HG03135 (cell line): ENCODE data around the gene ANKRD6.

Experiments
- ATAC-seq: cut with Tn5 transposase; IDR thresholded peaks from one replicate; pipeline ENCODE4 v1.9.1; 2021; ENCODE audit warnings: mild to moderate bottlenecking, moderate library complexity; ENCODE audit not compliant: unreplicated experiment

Gene ANKRD6

DNA sequence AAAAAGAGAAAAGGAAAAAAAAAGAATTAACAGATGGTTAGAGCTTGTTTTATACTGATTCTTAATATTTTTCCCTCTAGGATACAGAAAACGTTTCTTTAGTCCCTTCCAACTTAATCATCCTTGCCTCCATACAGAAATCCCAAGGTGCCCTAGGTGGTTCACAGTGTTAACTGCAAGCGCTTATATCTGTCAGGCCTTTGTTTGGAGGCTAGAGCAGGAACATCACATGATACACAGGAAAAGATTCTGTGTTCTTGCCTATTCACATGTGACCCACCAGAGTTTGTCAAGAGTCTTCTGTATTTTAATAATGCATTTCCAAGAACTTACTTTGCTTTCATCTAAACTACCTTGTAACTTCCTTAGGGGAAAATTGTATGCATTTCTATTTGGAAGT is 31.3 kb downstream of the ANKRD6 start:
- no peak for ATAC-seq

DNA sequence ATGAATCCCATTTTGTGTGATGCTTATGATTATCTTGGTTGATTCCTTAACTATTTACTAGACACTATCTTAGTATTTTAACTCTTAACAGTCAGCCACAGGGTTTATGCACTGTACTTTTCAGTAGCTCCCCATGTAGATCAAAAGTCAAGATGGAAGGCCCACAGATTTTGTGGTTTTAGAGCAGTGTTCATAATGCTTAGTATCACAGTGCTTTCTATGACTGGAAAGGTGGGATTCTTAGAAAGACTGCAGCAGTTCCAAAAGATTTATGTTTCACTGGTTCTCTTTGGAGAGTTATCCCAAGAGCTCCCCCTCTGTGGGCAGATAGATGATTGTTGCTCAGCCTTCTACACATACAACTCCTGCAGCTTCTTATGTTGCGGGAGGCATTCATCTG is 34.5 kb downstream of the ANKRD6 start:
- no peak for ATAC-seq

DNA sequence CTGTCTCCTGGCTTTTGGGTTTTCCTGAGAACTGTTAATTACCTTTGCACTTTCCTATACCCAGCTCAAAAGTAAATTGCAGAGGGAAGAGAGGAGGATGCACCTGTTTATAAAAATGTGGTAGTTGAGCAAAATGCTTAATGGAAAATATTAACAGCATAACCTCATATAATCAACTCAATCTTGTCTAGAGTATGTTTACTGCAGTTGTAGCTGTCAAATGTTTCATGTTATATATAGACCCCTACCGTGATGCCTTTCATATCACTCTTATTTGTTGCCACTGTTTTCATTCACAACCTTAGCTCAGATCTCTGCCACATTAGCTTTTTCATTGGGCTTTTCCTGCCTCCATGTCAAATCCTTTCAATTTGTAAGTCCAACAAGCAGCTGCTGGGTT is 36.0 kb downstream of the ANKRD6 start:
- ATAC-seq = no peak

DNA sequence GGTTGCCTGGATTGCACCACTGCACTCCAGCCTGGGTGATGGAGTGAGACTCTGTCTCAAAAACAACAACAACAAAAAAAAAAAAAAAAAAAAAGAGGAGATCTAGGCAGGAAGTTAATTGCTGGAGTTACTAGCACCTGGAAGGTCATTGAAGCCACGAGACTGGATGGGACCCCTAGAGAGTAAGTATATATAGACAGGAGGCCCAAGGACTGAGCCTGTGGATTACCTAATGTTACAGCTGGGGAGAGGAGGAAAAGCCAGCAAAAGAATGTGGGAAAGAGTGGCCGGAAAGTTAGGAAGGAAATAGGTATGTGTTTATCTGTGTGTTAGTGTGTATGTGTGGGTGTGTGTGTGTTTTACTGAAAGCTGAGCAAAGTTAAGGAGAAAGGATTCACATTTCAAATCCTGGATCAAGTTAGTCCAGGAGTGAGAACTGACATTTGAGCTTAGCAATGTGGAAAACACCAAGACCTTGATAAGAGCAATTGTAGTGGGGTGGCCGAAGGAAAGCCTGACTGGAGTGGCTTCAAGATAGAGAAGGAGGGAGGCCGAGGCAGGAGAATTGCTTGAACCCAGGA is 38.4 kb downstream of the ANKRD6 start:
- ATAC-seq = no peak

DNA sequence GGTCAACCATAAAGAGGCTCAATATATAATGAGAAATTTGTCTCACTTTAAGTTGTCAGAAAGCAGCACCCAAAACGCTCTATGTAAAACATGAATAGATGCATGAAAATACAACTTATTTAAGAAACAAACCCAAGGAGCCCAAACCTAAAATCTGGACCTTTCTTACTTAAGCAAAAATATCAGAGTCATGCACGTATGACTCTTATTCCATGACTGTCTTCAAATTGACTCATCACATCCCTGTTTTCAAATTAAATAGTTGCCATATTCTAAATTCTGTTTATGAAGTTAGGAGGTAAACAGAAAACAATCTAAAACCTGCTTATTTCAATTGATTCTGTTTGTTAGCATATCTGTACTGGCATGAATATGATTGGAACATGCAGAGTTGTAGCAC is 42.1 kb downstream of the ANKRD6 start:
- no peak for ATAC-seq

DNA sequence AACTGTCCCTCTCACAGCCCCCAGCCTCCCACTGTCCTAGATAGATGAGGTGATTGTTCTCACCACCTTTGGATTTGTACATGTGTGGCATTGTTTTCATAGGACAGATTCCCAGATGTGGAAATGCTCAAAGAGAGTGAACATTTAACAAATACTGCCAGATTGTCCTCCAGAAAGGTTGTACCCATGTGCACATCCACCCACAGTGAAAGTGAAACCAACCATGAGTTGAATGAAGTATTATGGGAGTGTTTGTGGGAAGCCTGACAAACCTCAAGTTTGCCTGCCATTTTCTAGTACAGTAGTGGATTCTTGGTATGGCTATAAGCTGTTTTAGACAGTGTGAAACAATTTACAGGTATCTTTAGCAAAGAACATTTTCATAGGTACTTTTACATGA is 42.7 kb downstream of the ANKRD6 start:
- ATAC-seq = no peak

DNA sequence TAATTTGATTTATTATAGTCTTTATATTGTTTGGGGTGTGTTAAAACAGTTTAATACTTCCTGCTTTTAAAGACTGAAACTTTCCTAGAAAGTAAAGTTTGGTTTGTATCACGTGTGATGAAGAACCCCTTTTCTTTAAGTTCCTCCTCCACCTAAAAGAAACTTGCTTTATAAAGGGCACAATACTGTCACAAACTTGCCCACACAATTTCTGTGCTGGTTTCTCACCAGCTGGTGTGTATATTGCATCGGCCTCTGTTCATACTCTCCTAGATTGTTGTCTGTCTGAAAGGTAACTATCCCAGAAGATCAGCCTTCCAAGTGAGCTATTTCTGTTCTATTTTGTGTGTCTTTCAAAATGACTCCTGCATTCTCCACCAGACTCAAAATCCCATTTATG is 46.9 kb downstream of the ANKRD6 start:
- ATAC-seq = no peak

DNA sequence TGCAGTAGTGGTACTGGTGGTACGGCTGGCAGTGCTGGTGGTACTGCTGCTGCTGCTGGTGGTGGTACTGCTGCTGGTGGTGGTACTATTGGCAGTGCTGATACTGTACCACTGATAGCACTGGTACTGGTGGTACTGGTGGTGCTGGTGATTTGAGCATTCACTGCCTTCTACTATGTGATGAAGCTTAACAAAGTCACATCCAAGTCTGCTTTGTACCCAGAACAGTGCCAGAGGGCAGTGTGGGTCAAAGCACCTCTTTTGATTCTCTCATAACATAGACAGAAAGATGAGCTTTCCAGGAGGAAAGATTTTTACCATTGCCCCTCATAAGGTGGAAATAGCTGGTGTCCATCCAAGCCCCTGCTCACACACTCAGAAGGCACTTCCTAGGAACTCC is 48.7 kb downstream of the ANKRD6 start:
- ATAC-seq = no peak

DNA sequence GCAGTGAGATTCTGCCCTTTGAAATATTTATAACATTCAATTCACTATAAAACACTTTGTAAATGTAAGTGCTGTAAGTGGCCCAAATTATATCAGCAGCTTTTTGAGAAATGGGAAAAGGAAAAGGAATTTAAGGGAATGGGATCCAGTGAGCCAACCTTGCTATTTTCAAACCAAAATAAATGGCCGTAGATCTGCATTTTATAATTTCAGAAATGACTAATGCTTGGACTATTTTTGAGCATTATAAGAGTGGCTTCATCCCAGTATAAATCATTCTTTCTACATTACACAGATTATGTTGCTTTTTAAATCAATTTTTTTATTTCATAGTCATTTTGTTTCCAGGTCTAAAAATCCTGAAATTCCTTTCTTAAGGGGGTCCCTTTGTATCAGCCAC is 49.2 kb downstream of the ANKRD6 start:
- ATAC-seq = no peak

DNA sequence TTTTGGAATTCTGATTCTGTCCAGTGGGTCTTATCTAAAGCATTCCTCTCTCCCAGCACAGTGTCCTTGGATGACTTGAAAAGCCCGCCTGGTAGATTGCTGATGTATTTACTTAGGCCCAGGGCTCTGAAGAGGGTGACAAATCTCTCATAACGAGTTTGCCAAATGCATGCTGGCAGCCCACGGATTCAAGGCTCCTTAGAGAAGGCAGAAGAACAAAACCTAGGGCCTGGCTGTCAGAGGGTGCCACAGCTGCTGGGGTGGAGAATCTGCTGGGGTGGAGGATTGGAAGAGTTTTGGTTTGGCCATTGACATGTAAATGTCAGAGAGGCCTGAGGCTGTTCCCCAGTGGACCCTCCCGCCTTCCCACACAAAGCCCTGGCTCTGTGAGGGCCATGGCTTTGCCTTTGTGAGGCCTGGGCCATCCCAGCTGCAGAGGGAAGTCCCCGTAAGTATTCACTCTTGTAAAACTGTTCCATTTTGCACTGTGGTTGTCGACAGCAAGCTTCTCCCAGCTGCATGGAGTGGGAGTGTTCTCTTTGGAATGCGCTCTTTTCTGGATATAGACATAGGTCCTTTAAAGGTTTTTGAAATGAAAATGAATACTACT is 50.3 kb downstream of the ANKRD6 start:
- no peak for ATAC-seq

DNA sequence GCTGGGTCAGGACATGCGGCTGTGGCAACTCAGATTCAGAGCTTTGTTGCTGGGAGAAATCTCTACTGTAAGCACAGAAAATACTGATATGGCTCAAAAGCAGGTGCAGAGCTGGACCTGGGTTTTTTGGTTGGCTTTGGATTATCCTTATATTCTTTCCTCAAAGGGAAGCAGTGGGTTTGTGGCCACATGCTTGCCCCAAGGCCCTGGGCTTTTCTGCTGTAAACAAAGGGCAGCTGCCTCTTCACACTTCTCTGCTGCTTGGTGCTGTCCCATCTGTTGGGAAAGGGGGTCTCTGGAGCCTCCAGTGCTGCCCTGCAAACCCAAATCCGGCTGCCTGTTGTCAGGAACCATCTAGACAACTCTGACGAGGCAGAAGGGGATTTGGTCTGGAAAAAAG is 52.4 kb downstream of the ANKRD6 start:
- ATAC-seq = no peak

DNA sequence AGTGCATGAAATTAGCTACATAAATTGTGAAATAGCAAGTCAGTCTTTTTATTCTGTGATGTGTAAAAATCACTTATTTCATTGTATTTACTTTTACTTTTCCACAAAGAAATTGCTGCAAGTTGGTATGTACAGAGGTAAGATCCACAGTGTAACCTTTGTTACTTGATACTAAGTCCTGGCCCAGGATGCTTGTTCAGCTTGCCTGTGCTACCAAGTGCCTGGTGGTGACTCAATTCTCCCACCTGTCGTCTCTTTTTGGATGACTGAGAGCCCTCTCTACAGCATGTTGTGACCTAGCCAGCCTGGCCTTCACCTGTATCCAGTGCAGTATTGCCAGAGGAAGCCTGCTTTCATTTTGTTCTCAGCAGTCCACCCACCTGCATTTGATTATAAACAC is 54.9 kb downstream of the ANKRD6 start:
- no peak for ATAC-seq

DNA sequence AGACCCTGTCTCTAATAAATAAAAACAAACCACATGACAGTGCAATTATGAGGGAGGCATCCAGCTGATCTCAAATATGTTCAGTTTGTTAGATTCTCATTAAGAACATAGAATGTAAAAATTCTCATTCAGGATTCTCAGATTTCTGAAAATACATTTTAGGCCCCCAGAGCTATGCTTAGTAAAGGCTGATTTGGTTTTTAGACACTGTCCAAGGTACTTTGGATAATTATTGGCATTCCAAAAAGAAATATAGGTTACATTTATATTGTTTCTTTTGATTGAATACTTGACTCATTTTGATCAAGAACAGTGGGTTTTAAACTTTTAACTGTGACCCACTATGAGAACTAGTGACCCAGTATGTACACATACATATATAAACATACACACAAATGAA is 55.5 kb downstream of the ANKRD6 start:
- ATAC-seq = no peak

DNA sequence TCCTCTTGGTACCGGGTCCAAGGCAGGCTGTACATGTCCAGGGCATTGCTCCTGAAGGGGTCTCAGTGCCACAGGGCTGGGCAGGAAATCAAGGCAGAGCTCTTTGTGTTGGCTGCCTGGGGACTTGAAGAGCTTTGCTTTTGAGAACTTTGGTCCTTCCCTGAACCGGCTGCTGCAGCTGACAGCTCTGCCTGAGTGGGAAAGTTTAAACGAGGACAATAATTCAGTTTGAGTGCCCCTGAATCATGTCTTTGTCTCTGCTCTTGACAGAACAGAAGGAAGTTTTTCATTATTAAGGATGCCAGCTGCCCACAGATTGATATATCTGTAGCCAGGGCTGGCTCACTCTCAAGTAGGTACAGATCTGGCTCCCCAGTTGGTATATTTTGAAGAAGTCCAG is 56.1 kb downstream of the ANKRD6 start:
- ATAC-seq = no peak

DNA sequence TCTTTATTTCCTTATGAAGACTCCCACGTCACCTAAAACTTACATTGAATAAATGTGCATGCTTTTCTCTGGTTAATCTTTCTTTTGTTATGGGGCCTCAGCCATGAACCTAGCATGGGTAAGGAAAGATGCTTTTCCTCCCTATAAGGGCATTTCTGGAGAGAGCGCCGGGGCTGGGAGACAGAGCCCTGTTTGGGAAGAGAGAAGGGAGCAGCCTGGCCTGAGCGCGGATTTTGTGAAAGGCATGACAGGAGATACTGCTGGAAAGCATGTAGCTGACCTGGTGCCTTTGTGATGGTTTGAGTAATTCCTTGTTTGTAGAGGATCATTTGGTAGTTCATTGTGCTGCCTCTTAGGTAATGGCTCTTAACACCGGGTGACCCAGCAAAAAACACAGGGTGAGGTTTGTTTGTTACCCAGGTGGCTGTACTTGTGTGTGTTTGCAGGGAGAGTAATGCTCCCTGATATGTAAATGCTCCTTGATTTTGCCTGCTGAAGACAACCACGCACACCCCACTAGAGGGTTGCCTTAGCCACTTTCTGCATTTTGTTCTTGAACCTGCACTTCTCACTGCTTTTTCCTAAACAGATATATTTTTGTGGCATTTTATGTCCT is 59.2 kb downstream of the ANKRD6 start:
- no peak for ATAC-seq

DNA sequence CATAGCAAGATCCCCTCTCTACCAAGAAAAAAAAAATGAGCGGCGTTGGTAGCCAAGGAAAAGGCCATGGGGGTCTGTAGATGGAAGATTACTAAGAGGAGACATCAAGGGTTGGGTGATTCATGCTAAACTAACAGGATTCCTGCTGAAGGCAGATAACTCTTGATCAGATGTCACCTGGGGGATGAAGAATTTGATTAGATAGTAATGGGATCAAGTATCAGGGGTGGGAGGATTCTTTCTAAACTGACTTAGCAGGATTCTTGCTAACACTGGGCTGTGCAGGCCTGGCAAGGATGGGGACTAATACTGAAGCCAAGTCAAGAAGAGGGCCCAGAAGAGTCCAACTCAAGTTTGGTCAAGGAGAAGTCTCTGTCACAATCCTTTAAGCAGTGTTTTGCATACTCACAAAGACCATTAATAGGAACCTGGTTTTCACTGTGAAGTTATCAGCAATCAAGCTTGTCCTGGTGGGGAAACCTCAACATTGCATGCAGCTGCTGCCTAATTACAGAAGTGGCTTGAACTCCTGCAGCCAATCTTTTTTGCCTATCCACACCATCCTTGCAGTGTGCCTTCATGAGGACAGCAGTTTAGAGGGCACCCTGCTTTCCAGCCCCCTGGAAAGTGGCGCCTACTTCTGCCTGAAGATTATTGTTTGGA is 61.3 kb downstream of the ANKRD6 start:
- no peak for ATAC-seq

DNA sequence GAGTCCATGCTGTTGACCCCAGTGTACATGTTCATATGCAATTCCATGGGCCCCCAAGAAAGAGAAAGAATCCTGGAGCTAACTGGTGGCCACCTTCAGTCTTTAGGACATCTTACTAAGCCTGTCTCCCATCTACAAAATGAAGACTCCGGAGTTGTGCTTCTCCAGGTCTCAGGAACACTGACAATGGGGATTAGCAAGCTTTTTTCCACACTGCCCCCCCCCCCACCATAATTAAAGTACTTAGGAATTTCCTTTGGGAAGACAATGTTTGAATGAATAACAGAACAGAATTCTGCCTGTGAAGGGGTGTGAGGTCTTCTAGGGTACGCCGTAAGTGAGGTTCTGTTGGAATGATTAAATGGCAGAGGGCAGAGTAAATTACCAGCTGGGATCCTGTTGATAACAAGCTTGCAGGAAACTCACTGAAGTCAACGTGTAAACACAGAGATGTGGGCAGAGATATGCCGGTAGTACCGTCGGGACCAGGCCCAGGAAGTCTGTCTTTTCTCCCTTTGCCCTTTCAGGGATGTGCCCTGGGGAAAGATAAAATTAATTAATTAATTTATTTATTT is 63.1 kb downstream of the ANKRD6 start:
- no peak for ATAC-seq

DNA sequence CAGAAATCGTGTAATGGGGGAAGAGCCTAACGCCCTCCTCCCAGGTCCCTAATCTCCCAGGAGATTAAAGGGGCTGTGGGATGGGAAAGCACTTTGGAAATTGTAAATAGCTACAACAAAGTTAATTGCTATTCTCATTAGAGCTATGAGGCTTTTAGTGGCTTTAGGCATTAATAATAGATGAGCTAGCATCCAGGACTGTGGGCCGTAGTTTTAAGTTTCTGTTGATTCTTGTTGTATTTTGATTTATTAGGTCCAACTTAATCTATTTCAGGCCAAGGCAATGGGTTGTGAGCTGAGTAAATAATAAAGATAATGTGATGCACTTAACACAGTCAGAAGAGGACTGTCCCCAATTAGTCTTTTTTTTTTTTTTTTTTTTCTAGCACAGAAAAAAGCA is 67.7 kb downstream of the ANKRD6 start:
- no peak for ATAC-seq

DNA sequence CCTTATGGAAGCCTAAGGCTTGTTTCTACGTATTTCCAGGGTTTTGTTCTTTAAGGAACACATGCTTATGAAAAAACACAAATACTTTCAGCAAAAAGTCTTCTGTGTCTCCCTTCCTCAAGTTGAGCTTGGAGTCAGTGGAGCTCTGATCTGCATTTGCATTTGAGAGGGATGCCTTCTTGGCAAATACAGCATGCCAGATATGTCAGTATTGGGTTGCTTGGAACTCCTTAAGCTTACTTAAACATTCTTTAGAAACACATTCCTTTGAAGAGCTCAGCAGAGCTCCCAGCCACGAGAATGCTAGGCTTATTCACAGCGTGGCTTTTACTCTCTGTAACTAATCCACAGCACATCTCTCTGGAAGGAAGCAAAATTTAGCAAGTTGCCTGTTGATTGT is 68.3 kb downstream of the ANKRD6 start:
- no peak for ATAC-seq

DNA sequence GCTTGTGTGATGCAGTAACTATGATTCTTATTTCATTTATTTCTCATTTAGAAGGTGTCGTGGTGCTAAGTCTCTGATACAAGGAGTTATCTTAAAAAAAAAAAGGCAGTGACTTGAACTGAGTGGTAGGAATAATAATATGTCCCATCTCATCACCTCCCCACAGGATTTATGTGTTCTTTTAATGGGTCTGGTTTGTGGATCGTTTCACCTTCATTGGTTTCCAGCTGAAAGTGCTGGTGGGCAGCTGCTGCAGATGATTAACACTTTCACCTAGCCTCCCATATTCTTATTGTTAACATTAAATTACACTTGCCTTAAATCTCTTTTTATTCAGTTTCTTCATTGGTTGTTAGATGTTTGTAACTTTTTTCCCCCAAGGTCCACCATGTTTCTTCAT is 68.8 kb downstream of the ANKRD6 start:
- ATAC-seq = no peak

DNA sequence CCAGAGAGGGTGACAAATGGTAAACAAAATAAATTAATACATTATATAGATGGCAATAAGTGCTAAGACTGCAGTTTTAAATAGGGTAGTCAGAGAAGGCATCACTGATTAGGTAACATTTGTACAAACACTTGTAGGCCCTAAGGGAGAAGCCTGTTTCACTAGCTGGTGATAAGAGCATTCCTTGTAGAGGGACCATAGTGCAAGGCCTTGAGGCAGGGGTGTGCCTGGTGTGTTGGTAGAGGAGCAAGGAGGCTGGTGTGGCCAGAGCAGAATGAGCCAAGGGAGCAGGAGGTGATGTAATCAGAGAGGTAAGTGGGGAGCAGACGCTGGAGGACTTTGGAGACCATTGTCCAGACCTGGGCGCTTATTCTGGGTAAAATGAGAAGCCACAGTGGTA is 70.7 kb downstream of the ANKRD6 start:
- ATAC-seq = no peak

DNA sequence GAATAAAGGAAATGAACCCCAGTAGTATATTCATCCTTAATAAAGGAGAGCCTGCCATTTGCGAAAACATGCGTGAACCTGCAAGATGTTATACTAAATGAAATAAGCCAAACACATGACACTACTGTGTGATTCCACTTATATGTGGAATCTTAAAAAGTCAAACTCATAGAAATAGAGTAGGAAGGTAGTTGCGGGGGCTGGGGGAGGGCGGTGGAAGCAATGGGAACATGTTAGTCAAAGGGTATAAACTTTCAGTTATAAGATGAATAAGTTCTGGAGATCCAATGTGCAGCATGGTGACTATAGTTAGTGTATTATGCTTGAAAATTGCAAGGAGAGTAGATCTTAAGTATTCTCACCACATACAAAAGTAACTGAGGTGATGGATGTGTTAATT is 72.9 kb downstream of the ANKRD6 start:
- no peak for ATAC-seq
